NK-92 treated with Interleukin-12 subunit alpha and Interleukin-12 subunit beta, amount 100 ng/mL, for 24 hours (cell line): ENCODE results near the gene SLC7A5.
"Not testable (repeated sequence)": the region's sequence is repeated elsewhere in the genome, so short reads cannot be mapped to it uniquely, and the experiment has no call there.

Experiments
- DNase-seq: peaks from one replicate; lab custom pipeline; 2025; lab: John Stamatoyannopoulos, UW

Gene SLC7A5

GRCh38 chr16:87869061-87869878 lies at the start of gene SLC7A5:
Gene SLC7A5, minus strand, starts transcription at chr16:87869507. Its CDS starts 85 bp downstream, at chr16:87869422.
- DNase-seq, result peak; percentile 32

DNA sequence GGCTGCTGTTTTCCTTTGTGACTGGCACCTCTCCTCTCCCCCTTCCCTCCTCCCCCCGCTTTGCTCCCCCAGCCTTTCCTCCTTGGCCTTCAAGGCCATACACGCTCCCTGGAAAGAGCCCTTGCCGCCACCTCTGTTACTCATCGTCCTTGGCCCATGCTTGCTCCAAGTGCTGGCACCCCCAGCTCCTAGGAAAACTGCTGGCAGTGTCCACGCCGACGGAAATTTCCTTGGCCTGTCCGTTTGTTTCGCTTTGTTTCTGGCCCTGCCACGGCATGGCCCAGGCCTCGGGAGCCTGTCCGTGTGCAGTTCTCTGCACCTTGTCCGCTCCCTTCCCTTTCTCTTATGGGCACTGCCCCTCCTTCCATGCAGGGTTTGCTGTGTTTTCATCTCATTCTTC lies 49.0 kb upstream of the SLC7A5 start:
- DNase-seq, result no peak

GRCh38 chr16:87917503-87917902 lies 48.2 kb upstream of the SLC7A5 start:
- DNase-seq, result no peak

- no peak for DNase-seq
Measured at GRCh38 chr16:87914812-87915211, 45.5 kb upstream of the SLC7A5 start.

DNA sequence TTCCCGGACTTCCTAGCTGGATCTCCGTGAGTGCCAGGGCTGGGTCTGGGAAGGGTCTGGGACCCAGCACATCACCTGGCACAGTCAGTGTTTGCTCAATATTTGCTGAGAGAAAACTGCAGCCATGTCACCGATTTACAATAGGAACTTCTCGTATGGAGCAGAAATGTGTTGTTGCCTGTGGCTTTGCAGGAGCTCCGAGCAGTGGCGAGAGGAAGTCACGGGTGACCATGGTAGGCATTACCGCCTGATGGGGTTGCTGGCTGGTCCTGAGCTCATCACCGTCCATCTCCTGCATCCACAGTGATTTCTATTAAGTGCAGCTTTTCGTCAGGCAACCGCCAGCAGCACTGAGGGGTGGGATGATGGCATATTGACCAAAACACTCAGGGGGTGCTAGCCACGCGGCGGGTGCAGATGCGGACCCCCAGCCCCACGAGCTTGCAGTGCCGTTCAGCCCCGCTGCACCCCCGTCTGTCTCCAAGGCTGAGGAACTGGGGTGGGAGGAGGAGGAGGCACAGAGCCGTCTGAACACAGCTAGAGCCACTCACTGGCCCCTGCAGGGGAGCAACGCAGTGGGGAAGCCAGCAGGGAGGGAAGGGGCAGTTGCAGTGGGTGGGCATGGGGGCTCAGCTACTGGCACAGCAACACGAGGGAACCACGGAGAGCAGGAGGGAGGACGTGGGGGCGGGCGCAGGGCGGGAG lies 44.9 kb upstream of the SLC7A5 start:
- DNase-seq, result not testable (repeated sequence)

GRCh38 chr16:87912691-87913090 lies 43.4 kb upstream of the SLC7A5 start:
- DNase-seq, result not testable (repeated sequence)

- DNase-seq, result not testable (repeated sequence)
Measured at GRCh38 chr16:87911106-87911763, 41.9 kb upstream of the SLC7A5 start.

GRCh38 chr16:87909203-87909935 lies 40.1 kb upstream of the SLC7A5 start:
- DNase-seq, result peak; percentile 45

GRCh38 chr16:87908101-87908500 lies 38.8 kb upstream of the SLC7A5 start:
- not testable (repeated sequence) for DNase-seq

DNA sequence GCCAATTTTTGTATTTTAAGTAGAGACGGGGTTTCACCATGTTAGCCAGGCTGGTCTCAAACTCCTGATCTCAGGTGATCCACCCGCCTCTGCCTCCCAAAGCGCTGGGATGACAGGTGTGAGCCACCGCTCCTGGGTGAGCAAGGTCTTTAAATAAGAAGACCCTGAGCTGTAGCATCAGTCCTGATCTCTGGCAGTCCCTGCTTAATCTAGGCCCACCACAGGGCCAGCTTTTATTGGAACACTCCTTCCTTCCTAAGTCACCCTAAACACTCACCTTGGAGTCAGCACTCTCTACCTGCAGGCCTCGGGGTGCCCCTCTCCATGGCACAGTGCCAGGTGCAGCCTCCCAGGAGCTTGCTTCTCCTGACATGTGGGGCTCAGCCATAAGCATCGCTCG lies 36.2 kb upstream of the SLC7A5 start:
- DNase-seq, result not testable (repeated sequence)

GRCh38 chr16:87904963-87905362 lies 35.7 kb upstream of the SLC7A5 start:
- DNase-seq, result not testable (repeated sequence)

DNA sequence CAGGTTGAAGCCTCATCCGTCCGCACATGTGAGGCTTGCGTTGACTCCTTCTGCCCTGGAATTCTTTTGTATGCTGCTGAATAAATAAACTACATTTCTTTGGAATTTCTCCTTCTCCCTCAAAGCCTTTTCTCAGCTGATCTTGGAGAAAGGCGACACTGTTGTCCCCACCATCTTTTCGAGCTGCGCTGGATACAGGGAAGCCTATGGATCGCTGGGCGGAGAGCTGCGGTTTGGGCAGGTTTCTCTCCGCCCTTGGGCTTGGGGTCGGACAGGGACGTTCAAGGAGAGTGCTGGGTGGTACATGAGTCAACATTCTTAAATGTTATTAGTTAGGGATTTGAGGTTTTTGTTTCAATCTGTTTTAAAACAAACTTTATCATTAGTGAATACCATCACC lies 31.2 kb upstream of the SLC7A5 start:
- DNase-seq, result not testable (repeated sequence)

- peak; percentile 73 for DNase-seq
Measured at GRCh38 chr16:87897521-87898505, 28.5 kb upstream of the SLC7A5 start.

GRCh38 chr16:87896924-87897520 lies 27.7 kb upstream of the SLC7A5 start:
- DNase-seq, result not testable (repeated sequence)

GRCh38 chr16:87896176-87896890 lies 27.0 kb upstream of the SLC7A5 start:
- not testable (repeated sequence) for DNase-seq

DNA sequence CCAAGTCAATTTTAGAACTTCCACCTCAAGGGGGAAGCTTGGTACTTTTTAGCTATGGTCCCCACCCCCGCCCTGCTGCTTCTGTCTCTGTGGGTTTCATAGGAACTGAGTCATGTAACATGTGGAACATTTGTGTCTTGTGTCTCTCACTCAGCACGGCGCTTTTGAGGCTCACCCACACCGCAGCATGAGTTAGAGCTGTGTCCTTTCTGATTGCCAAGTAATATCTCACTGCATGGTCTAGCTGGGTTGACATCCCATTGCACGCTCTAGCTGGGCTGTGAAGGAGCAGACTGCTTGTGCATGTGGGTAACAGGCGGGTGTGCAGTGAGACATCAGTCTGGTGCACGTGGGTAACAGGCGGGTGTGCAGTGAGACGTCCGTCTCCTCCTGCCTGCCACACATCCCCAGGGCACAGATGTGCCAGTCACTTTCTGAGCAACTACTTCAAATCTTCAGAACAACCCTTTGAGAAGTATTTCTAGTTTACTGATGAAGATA lies 26.4 kb upstream of the SLC7A5 start:
- peak; percentile 84 for DNase-seq

GRCh38 chr16:87894005-87894404 lies 24.7 kb upstream of the SLC7A5 start:
- DNase-seq, result not testable (repeated sequence)

- no peak for DNase-seq
Measured at GRCh38 chr16:87891764-87892163, 22.5 kb upstream of the SLC7A5 start.

GRCh38 chr16:87889762-87890161 lies 20.5 kb upstream of the SLC7A5 start:
- peak; percentile 22 for DNase-seq
